ENCODE measurements around the gene USP44. TPM values are rescaled to one million over a fixed set of nuclear protein-coding genes. Genes with fewer than 3 reads are reported as not detected.

Gene USP44
- total RNA-seq, 1 donor from 2014 or later: 1.3 TPM

Other genes starting within 250 kb of the USP44 start
- gene METAP2, start 77.3 kb downstream of the USP44 start, total RNA-seq: 56.5 TPM
- 97.7 TPM for gene NTN4, start 239.3 kb upstream of the USP44 start, total RNA-seq

Measured in ureter (tissue), 1 donor.